Mesodermal cell (in vitro differentiated cells): ENCODE measurements around the gene ZNHIT6.
A peak's percentile ranks its signal among the peaks of the same experiment; 100 is the strongest.

ENCODE experiments used
- H3K27ac ChIP-seq: 2 replicates; pipeline ENCODE4 v1.7.0; 2013; ENCODE audit warnings: mild to moderate bottlenecking, low read depth, low read length, moderate library complexity; ENCODE audit not compliant: severe bottlenecking
- H3K36me3 ChIP-seq: 2 replicates; pipeline ENCODE4 v1.7.1; 2013; ENCODE audit warnings: mild to moderate bottlenecking, low read length, moderate library complexity; ENCODE audit not compliant: control insufficient read depth, insufficient read depth
- H3K4me1 ChIP-seq: one replicate; pipeline ENCODE4 v1.7.1; 2013; ENCODE audit warnings: mild to moderate bottlenecking, low read length; ENCODE audit not compliant: insufficient read depth, control insufficient read depth, poor library complexity, severe bottlenecking
- H3K4me3 ChIP-seq: 2 replicates; pipeline ENCODE4 v1.7.0; 2013; ENCODE audit warnings: low read length, control low read depth, mild to moderate bottlenecking; ENCODE audit not compliant: insufficient read depth, poor library complexity, severe bottlenecking; ENCODE audit errors: extremely low read depth
- H3K9me3 ChIP-seq: 2 replicates; pipeline ENCODE4 v1.7.1; 2013; ENCODE audit warnings: mild to moderate bottlenecking, low read length, moderate library complexity; ENCODE audit not compliant: control insufficient read depth
- WGBS, 2 experiments: methylation state at CpG; one replicate each; pipeline ENCODE4 v1.1.5; 2013; ENCODE audit warnings: missing lambda C conversion rate in 2 of 2; ENCODE audit not compliant: insufficient coverage in 2 of 2; 5-methylcytosine and 5-hydroxymethylcytosine counted together

Gene ZNHIT6

DNA sequence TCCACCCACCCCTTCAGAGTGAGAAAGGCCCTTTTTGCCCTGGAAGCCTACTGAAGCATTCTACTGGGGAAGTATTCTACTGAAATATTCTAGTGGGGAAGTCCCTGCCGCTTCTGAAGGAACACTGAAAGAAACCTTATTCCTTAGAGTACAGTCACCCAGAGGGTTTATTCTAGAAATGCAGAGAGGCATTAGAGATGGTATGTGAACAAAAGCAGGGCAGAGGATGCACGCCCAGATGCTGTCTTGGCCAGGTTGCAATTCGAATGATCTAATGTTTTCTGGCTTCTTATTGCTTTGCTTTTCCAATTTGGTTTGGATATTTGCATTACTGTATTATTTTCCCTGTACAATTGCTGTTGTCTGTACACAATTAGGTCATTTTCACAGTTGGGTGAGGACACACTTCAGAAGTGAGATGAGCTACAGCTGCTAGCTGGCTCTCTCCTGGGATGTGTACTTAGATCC is 90.6 kb downstream of the ZNHIT6 start:
- Histone ChIP-seq H3K9me3 (peaks cover 28% of the 10 kb centered on the region), H3K4me1 (peaks cover 3% of the 10 kb centered on the region), H3K4me3 (no peak overlapping the region), H3K36me3 (peaks cover 6% of the 10 kb centered on the region), H3K27ac (no peak overlapping the region)
- 100% methylated on average over 3 of the region's 3 CpGs; no CpG with 5 or more reads in 1 of the 2 experiments for WGBS, 2 experiments

DNA sequence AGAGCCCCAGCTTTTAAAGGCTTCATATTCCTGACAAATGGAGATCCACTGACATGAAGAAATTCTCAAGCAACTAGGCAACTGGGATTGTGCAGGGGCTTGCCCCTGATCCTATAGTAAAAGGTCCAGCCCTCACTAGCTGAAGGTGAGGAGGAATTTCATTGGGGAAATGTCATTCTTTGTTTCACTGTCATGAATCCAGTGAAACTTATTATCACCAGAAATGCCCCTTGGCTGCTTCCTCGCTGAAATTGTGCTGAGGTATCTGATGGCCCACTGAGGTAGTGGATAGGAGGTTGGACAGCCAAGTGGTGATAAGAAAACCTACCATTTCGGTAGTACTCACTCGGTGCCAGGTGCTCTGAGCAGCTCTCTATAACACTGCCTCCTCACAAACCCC is 91.5 kb downstream of the ZNHIT6 start:
- peaks cover 10% of the 10 kb centered on the region for H3K4me1 ChIP-seq
- no peak overlapping the region for H3K27ac ChIP-seq
- H3K9me3 ChIP-seq: peaks cover 19% of the 10 kb centered on the region
- no peaks in the 10 kb centered on the region for H3K36me3 ChIP-seq
- 100% methylated on average over 1 of the region's 3 CpGs; no CpG with 5 or more reads in 1 of the 2 experiments for WGBS, 2 experiments
- no peak overlapping the region for H3K4me3 ChIP-seq

DNA sequence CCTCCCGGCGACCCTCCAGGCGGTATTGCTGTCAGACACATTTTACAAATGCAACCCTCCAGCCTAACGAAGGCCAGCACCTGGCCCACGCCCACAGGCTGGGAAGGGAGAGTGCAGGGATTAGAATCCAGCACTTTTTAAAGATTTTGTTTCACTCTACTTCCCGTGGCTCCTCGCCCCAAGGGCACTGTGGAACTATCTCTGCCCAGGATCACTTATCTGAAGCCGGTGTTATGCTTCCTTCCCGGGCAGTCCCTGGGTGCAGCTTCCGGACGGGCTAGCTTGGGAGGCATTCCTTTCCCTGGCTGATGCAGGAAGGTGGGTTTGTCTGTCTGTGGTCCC is 91.9 kb downstream of the ZNHIT6 start:
- H3K9me3 ChIP-seq: peaks cover 15% of the 10 kb centered on the region
- no peak overlapping the region for H3K4me3 ChIP-seq
- 97 to 100% methylated on average over 4 to 6 of the region's 11 CpGs for WGBS, 2 experiments
- H3K36me3 ChIP-seq: no peaks in the 10 kb centered on the region
- H3K4me1 ChIP-seq: peaks cover 14% of the 10 kb centered on the region
- H3K27ac ChIP-seq: no peak overlapping the region

DNA sequence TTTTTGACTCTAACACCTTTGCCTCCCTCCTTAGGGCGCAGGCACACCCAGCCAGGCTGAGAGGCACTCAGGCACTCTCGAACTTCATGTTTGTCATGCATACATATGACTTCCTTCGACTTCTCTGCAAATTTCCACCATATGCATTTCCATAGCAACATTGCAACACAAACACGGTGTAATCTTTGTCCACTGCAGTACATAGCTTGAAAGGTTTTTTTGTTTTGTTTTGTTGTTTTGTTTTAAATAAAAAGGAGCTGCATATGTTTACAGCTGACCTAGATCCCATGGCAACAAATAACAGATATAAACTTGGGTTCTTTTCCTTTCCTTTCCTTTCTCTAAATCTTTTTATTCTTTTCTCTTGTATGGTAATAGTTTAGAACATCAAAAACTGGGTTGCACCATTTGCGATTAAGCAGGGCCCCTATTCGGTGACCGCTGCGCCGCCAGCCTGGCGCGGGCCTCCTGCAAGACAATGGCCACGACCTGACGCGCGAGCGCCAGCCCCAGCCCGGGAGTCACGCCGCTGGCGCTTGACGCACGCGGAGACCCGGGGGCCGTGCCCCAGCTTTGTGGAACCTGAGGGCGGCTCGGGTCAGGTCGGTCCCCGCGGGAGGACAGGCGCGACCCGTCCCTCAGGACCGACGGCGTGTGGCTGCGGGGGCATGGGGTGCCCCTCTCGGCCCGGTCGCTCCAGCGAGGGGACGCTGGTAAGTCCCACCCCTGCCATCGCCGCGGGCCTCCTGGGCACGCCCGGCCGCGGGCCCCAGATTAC is 92.5 kb downstream of the ZNHIT6 start:
- Histone ChIP-seq H3K36me3 (no peaks in the 10 kb centered on the region), H3K4me3 (no peak overlapping the region), H3K9me3 (peaks cover 11% of the 10 kb centered on the region), H3K27ac (no peak overlapping the region), H3K4me1 (peaks cover 20% of the 10 kb centered on the region)
- WGBS, 2 experiments: 98% methylated on average over 45 to 47 of the region's 49 CpGs

DNA sequence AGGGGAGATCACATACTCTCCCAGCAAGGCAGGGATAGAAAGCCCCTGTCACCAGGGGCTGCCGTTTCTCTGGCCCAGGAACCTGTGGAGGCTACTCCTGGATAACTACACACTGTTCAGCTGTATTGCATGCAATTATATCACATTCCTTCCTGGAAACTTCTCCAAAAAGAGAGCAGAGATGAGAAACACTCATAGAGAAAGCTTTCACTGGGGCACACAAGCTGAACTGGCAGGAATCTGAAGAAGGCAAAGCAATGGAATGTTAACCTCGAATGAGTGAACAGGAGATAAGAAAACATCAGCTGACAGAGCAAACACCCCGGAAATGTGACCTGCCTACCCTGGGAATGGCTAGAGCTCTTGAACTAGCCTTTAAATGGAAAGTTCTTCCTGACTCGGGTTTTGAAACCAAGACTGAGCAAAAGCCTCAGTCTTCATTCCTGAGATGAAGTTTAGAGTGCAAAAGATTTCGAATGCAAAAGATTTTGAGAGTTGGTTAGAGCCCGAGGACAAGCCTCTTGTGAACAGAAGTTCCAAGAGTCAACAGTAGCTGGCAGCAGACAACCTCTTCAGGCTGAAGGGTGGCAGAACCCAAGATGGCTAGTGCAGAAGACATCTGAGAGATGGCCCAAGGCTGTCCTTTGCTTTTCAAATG is 95.4 kb downstream of the ZNHIT6 start:
- H3K27ac ChIP-seq: peak overlapping the region; percentile 81
- WGBS, 2 experiments: 58 to 60% methylated on average over 5 to 6 of the region's 6 CpGs
- no peak overlapping the region for H3K4me3 ChIP-seq
- H3K36me3 ChIP-seq: no peaks in the 10 kb centered on the region
- no peaks in the 10 kb centered on the region for H3K9me3 ChIP-seq
- H3K4me1 ChIP-seq: peaks cover 31% of the 10 kb centered on the region

DNA sequence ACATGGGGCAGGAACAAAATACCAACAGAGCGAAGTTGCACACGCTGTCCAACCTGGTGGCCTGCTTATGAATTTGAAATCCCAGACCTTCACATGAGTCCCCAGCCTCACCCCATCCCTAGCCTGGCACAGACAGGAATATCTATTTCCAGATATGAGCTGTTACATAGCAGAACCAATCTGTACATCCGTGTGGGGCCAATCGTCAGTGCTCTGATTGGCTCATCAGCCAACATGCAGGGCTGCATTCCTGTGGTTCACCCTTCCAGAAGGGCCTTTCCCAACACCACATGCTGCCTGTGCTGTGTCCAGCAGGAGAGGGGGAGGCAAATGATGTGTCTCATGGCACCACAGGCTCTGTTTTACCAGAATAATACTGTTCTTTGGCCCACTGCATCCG is 96.4 kb downstream of the ZNHIT6 start:
- Histone ChIP-seq H3K9me3 (no peaks in the 10 kb centered on the region), H3K4me1 (peaks cover 38% of the 10 kb centered on the region), H3K4me3 (no peak overlapping the region), H3K36me3 (no peaks in the 10 kb centered on the region), H3K27ac (peak overlapping the region; percentile 81)
- WGBS, 2 experiments: 88 to 92% methylated on average over 3 to 5 of the region's 5 CpGs

DNA sequence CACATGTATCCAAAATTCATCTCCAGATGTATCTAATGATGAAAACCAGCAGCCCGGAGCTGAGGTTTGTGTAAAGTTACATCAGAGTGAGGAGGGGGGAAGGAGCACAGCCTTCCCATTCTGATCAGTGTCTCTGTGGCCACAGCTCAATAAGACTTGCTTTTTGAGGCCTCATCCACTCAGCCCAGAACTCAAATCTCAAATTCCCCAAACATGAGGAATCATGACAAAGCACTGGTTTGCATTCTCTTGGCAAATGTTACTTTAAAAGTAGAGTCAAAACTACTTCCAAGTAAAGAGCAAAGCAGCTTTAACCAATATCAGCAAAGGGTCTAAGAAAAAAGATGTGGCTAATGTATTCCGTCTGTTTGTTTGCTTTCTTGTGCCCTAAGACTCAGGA is 96.8 kb downstream of the ZNHIT6 start:
- WGBS, 2 experiments: 88 to 100% methylated on average over 1 of the region's 2 CpGs
- peaks cover 42% of the 10 kb centered on the region for H3K4me1 ChIP-seq
- H3K9me3 ChIP-seq: no peaks in the 10 kb centered on the region
- no peak overlapping the region for H3K4me3 ChIP-seq
- no peaks in the 10 kb centered on the region for H3K36me3 ChIP-seq
- H3K27ac ChIP-seq: peak overlapping the region; percentile 81

DNA sequence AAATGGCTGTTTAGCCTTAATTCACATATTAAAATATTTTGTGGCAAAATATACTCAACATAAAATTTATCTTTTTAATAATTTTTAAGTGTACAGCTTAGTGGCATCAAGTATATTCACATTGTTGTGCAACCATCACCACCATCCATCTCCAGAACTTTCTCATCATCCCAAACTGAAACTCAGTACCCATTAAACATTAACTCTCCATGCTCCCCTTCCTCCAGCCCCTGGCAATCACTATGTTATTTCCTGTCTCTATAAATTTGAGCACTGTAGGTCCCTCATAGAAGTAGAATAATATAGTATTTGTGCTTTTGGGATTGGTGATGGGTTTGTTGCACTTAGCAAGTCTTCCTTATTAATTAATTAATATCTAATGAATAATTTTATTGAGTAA is 98.3 kb downstream of the ZNHIT6 start:
- H3K4me1 ChIP-seq: peaks cover 48% of the 10 kb centered on the region
- H3K9me3 ChIP-seq: no peaks in the 10 kb centered on the region
- H3K4me3 ChIP-seq: no peak overlapping the region
- H3K36me3 ChIP-seq: no peaks in the 10 kb centered on the region
- no peak overlapping the region for H3K27ac ChIP-seq

DNA sequence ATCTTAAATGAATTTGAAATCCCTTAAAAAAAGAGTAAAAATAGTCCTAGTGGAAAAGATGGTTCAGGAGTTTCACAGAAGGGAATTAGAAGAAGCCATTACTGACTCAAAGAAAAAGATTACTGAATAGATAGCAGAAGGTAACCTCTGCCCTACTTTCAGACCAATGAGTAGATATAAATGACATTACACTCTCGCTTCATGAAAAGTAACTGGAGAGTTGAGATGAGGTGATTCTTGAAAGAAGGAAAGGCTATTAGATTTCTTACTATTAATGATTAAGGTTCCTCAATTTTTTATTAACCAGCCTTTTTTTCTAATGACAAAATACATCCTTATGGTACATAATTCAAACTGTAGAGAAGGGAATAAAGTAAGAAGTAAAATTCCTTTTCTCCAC is 99.4 kb downstream of the ZNHIT6 start:
- H3K9me3 ChIP-seq: no peaks in the 10 kb centered on the region
- WGBS, 2 experiments: no CpG with 5 or more reads among the region's 1 CpG
- peaks cover 48% of the 10 kb centered on the region for H3K4me1 ChIP-seq
- H3K36me3 ChIP-seq: no peaks in the 10 kb centered on the region
- no peak overlapping the region for H3K4me3 ChIP-seq
- no peak overlapping the region for H3K27ac ChIP-seq

- H3K36me3 ChIP-seq: no peaks in the 10 kb centered on the region
- 86 to 89% methylated on average over 3 of the region's 4 CpGs for WGBS, 2 experiments
- no peak overlapping the region for H3K4me3 ChIP-seq
- no peaks in the 10 kb centered on the region for H3K9me3 ChIP-seq
- H3K27ac ChIP-seq: peak overlapping the region; percentile 94
- H3K4me1 ChIP-seq: peaks cover 45% of the 10 kb centered on the region
Measured at GRCh38 chr1:85607921-85608265, 100.3 kb downstream of the ZNHIT6 start.
